GM15510 (cell line): ENCODE data around the gene MYD88.

Experiments used
- POLR2A ChIP-seq: IDR thresholded peaks from 3 replicates; pipeline ENCODE4 v1.6.1; 2011; ENCODE audit warnings: borderline replicate concordance; ENCODE audit not compliant: insufficient read length; ENCODE audit errors: extremely low read depth

MYD88 gene

GRCh38 chr3:38141952-38142273 is 3.5 kb downstream of the MYD88 start:
- TF ChIP-seq POLR2A = no peak

GRCh38 chr3:38142959-38143358 is 4.5 kb downstream of the MYD88 start:
- no peak for TF ChIP-seq POLR2A

GRCh38 chr3:38143511-38143910 is 5.0 kb downstream of the MYD88 start:
- no peak for TF ChIP-seq POLR2A

GRCh38 chr3:38146504-38146903 is 8.0 kb downstream of the MYD88 start:
- TF ChIP-seq POLR2A = no peak

- no peak for TF ChIP-seq POLR2A
Measured at GRCh38 chr3:38147421-38147820, 9.0 kb downstream of the MYD88 start.

GRCh38 chr3:38148311-38148882 is 9.9 kb downstream of the MYD88 start:
- no peak for TF ChIP-seq POLR2A

- no peak for TF ChIP-seq POLR2A
Measured at GRCh38 chr3:38149708-38150107, 11.2 kb downstream of the MYD88 start.

- TF ChIP-seq POLR2A = no peak
Measured at GRCh38 chr3:38150780-38151528, 12.5 kb downstream of the MYD88 start.

GRCh38 chr3:38151667-38152265 is 13.3 kb downstream of the MYD88 start:
- TF ChIP-seq POLR2A = no peak

GRCh38 chr3:38152609-38153008 is 14.1 kb downstream of the MYD88 start:
- TF ChIP-seq POLR2A = no peak

- no peak for TF ChIP-seq POLR2A
Measured at GRCh38 chr3:38153221-38153620, 14.8 kb downstream of the MYD88 start.

GRCh38 chr3:38154033-38154494 is 15.6 kb downstream of the MYD88 start:
- no peak for TF ChIP-seq POLR2A

GRCh38 chr3:38154625-38155255 is 16.3 kb downstream of the MYD88 start:
- no peak for TF ChIP-seq POLR2A

- no peak for TF ChIP-seq POLR2A
Measured at GRCh38 chr3:38155825-38156224, 17.4 kb downstream of the MYD88 start.

- no peak for TF ChIP-seq POLR2A
Measured at GRCh38 chr3:38157117-38157516, 18.7 kb downstream of the MYD88 start.
